ENCODE data around the gene ARID1B.

The ARID1B gene

DNA sequence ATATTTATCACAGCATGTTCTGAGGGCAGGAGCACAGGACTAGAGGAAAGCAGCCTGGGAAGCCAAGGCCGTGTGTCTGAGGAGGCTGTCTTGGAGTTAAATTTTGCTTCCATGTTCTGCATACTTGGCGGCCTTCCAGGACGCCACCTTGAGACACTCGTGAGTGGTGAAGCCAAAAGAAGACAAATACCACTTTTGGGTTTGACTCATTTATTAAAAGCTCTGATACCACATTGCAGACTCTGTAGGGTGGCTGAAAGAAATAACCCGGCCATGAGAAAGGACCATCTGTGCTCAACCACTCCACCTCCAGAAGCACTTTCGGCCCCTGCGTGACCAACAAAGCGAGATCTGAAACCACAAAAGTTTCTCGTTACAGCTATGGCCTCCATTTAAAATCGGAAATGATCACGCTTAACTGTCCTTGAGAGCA lies 426.1 kb downstream of the ARID1B start:
- DNase-seq, result no peak

DNA sequence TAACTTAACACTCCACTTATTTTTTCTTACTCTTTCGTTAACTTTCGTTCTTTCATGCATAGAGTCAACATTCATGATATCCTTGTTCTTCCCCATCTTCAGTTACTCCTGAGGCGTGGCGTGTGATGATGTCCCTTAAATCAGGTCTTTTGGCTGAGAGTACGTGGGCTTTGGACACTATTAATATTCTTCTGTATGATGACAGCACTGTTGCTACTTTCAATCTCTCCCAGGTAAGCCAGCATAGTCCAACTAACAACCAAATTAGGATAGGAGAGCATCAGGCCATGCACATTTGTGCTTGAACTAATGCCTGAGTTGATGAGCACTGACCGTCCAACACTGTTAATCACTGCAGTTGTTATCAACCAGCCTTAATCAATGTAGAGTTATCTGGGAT lies 426.6 kb downstream of the ARID1B start:
- DNase-seq, result no peak

DNA sequence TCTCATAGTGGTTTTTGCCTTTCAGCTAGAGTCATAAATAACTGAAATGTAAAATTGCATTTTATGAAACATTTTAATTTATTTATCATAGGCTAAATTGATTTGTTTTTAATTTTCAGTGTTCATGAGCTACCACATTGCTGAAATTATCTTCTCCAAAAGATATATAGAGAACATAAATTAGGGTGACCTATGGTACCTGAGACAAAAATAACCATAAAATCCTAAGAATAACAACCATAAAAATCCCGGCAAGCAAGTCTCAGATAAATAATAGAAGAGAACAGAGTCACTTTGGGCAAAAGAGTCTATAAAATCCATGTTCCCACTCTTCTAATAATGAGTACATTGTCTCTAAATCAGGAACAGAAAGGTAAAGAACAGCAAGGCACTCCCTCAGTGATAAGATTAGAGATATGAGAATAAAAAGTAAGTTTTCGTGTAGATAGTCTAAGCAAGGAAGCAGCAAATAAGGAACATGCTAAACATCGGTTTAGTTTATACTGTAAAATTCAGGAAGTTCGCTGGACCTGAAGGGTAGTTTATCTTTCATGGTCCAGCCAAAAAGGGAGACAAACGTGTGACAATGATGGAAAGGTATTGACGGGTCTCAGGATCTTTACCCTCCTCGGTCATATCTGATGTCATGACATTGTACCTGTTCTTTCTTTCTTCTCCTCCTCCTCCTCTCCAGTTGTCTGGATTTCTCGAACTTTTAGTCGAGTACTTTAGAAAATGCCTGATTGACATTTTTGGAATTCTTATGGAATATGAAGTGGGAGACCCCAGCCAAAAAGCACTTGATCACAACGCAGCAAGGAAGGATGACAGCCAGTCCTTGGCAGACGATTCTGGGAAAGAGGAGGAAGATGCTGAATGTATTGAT lies 428.5 kb downstream of the ARID1B start:
- no peak for DNase-seq

DNA sequence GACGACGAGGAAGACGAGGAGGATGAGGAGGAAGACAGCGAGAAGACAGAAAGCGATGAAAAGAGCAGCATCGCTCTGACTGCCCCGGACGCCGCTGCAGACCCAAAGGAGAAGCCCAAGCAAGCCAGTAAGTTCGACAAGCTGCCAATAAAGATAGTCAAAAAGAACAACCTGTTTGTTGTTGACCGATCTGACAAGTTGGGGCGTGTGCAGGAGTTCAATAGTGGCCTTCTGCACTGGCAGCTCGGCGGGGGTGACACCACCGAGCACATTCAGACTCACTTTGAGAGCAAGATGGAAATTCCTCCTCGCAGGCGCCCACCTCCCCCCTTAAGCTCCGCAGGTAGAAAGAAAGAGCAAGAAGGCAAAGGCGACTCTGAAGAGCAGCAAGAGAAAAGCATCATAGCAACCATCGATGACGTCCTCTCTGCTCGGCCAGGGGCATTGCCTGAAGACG lies 429.2 kb downstream of the ARID1B start:
- no peak for DNase-seq

DNA sequence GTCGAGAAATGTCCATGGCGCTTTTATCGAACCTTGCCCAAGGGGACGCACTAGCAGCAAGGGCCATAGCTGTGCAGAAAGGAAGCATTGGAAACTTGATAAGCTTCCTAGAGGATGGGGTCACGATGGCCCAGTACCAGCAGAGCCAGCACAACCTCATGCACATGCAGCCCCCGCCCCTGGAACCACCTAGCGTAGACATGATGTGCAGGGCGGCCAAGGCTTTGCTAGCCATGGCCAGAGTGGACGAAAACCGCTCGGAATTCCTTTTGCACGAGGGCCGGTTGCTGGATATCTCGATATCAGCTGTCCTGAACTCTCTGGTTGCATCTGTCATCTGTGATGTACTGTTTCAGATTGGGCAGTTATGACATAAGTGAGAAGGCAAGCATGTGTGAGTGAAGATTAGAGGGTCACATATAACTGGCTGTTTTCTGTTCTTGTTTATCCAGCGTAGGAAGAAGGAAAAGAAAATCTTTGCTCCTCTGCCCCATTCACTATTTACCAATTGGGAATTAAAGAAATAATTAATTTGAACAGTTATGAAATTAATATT lies 430.4 kb downstream of the ARID1B start:
- no peak for DNase-seq

DNA sequence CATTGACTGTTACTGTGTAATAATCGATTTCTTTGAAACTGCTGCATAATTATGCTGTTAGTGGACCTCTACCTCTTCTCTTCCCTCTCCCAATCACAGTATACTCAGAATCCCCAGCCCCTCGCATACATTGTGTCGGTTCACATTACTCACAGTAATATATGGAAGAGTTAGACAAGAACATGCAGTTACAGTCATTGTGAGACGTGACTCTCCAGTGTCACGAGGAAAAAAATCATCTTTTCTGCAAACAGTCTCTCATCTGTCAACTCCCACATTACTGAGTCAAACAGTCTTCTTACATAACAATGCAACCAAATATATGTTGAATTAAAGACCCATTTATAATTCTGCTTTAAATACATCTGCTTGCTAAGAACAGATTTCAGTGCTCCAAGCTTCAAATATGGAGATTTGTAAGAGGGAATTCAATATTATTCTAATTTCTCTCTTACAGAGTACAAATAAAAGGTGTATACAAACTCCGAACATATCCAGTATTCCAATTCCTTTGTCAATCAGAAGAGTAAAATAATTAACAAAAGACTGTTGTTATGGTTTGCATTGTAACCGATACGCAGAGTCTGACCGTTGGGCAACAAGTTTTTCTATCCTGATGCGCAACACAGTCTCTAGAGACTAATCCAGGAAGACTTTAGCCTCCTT lies 432.8 kb downstream of the ARID1B start:
- no peak for DNase-seq

DNA sequence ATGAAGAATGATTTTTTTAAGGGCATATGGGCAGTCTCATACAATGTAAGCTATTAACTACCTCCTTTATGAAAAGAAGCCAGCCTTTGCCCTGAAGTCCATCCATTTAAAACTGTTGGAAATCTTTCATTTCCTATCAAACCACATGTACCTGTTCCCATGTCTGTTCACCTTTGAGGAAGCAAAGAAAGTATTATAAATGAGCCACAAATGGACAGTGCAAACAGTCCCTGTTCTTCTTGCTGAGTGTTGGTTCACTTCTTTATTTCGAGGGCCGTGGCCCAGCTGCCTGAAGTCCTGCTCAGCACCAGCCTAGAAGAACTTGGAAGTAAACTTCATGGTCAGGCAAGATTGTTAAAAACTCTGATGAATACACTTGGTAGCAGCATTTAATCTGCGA lies 433.8 kb downstream of the ARID1B start:
- DNase-seq, result no peak

DNA sequence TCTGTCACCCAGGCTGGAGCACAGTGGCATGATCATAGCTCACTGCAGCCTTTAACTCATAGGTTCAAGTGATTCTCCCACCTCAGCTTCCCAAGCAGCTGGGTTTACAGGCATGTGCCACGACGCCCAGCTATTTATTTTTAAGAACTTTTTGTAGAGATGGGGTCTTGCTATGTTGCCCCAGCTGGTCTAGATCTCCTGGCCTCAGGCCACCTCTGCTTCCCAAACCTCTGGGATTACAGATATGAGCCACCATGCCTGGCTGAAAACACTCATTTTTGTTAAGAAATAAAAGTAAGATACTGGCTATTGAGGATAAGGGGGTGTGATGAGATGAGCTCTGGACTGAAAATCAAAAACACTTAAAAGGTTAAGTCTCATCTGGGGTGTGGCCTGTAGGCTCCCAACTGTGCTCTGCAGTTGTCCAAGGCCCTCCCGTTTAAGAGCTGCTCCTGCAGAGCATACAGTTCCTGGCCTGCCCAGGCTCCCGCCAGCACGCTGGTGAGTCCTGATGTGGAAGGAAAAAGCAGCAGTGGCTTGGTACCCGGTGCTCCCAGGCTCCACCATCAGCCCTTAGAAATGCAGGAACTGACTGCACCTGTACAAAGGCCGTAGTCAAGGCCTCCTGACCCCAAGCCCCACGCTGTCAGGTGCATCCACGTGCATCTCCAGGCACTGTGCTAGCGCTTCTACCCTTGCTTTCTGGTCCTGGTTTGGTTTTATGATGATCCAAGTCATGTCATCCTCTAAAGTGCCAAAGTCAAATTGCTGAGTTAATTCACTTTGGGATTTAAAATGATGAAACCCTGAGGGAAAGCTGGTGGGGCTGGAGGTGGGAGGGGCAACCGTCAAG lies 434.7 kb downstream of the ARID1B start:
- no peak for DNase-seq

DNA sequence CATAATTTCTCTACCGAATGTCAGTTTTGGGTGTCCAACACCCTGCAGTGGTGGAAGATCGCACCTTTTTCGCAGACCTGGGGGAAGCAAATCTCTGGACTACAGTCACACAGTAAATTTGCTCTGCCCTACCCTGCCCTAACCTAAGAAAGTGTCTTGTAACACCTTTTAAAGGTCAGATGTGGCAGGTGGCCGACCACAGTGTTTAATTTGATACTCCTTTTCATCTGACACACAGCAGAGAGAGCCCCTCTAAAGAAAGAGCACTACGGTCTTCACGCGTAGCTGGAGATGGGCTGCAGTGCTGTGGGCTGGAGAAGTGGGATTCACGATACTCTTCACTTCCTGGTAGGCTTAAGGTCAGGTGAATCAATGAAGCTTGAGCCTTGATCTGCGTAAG lies 436.2 kb downstream of the ARID1B start:
- DNase-seq, result no peak

DNA sequence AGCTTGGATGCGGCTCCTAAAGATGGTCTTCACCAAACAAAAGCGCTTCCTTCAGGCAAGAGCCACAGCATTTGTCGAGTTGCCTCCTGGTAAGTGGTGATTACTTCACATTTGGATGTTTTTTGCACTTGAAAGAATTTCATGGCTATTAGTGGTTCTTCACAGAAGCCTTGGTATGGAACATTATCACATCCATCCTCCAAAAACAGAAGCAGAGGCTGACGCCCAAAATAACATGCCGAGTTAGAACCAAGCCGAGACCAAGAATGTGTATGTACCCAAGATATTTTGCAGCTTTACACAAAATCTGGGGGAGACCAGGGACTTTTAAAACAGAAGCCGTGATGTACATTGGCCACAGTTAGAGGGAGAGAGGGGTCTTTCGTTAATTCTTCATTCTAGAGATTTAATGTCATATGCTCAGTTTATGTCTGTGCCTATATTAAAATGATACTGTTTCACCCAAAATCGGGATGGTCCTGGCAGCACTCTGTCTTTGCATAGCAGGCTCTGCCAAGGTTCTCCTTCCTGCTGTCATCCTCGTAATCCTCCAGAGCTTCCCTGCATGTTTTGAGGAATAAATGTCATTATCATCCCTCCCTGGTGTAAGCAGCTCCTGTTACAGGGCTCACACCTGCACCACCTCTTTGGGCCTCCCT lies 436.9 kb downstream of the ARID1B start:
- no peak for DNase-seq

DNA sequence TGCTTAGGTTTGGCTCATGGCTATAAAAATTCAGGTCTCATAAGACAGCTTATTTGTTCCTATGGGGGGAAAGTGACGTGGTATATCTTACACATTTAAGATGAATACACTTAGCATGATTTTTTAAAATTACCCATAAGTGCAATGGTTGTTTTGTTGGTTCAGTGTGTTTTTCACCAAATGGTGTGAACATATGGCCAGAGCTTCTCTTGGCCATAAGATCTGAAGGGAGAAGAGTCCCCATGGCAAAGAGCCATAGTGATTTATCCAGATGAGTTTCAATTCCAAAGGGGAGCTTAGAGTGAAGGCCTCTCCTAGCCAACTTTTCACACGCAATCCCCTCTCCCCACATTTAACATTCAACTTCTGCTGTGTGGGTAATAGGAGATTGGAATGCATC lies 438.5 kb downstream of the ARID1B start:
- DNase-seq, result no peak

DNA sequence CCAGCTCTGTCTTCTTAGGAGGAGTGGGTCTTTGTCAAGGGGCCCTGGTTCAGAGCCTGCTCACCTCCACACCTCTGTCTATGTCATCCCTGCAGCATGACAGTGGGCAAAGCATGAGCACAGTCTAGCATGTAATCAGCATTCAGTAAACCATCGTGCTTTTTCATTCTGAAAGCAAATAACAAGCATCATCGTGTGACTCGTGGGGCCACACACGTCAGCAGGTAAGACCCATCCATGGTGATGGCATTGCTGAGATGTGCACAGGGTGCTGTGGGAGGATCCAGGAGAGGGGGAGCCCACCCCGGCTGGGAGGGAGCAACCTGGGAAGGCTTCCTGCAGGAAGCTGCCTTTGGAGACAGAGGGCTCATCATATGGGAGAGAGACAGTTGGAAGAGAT lies 439.4 kb downstream of the ARID1B start:
- no peak for DNase-seq

DNA sequence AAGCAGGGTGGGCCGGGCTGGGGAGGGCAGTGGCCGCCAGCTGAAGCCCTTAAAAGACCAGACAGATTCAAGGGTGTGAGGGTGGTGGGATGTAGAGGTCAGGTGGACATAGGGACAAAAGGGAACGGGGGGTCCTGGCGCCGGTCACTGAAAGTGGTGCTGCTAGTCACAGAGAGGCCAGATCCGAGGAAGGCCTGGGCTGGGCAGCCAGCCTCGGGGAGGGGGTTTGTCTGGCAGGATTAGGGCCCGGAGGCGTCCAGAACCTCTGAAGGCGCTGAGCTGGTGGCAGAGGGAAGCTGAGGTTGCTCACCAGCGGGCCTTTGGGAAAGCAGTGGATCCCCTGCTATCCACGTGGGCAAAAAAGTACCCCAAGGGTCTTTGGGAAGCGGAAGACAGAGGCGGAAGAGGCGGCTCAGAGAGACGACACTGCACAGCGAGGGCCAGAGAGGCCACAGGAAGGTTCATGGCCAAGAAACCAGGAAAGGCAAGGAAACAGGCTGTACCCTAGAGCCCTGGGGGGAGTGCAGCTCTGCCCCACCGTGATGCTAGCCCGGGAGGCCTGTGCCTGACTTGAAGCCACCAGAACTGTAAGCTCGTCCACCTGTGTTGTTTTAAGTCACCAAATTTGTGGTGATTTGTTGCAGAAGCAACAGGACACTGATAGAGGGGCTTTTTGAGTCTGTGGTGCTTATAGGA lies 440.2 kb downstream of the ARID1B start:
- DNase-seq, result no peak

DNA sequence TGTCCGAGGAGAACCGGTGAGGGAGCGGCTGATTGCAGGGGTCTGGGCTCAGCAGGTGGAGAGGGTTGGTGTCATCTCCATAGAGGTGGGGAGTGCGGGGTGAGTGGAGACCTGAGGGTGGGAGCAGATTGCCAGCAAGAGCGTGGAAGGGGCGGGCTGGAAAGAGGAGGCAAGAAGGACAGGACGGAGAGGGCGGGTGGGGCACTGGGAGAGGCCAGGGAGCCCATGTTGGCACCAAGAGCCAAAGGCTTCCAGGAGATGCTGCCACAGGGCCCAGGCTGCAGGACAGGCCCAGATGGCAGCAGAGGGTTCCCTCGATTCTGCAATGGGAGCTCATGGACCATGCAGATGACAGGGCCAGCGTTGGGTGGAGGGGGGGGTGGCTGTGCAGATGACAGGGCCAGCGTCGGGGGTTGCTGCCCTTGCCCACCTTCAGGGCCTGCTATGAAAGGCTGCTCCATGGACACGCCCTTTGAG lies 440.8 kb downstream of the ARID1B start:
- no peak for DNase-seq

DNA sequence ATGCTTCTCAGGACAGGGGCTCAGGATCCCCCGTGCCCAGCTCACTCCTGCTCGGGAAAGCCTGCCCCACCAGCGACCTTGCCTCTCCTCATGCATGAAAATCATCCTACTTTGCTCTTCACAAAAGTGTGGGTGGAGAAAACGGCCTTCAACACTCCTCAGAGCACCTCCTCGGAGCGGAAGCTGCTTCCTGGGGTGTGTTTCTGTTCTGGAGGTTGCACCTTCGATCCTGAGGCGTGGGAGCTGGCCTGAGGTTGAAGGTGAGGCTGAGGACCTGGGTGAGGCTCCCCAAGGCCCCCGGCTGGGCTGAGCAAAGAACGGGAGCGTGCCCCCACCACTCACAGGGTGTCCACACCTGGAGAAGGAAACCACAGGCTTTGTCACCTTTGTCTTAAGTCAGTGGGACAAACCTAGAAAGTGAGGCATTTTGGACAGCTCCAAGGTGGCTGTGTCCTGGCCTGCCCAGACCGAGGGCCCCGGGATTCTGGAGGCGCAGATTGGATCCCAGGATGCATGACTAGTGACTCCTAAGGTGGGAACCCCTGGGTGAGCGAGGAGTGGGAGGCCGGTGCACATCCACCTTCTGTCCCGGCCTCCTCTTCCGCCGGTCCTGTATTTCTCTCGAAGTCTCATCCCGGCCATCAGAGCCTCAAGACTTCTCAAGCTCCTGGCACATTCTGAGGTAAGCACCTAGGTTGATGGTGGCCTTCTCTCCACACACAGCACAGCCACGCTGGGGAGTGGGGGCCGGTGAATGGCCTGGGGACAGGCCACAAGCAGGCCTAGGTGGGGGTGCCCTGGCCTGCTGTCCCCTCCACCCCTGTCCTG lies 441.4 kb downstream of the ARID1B start:
- no peak for DNase-seq

DNA sequence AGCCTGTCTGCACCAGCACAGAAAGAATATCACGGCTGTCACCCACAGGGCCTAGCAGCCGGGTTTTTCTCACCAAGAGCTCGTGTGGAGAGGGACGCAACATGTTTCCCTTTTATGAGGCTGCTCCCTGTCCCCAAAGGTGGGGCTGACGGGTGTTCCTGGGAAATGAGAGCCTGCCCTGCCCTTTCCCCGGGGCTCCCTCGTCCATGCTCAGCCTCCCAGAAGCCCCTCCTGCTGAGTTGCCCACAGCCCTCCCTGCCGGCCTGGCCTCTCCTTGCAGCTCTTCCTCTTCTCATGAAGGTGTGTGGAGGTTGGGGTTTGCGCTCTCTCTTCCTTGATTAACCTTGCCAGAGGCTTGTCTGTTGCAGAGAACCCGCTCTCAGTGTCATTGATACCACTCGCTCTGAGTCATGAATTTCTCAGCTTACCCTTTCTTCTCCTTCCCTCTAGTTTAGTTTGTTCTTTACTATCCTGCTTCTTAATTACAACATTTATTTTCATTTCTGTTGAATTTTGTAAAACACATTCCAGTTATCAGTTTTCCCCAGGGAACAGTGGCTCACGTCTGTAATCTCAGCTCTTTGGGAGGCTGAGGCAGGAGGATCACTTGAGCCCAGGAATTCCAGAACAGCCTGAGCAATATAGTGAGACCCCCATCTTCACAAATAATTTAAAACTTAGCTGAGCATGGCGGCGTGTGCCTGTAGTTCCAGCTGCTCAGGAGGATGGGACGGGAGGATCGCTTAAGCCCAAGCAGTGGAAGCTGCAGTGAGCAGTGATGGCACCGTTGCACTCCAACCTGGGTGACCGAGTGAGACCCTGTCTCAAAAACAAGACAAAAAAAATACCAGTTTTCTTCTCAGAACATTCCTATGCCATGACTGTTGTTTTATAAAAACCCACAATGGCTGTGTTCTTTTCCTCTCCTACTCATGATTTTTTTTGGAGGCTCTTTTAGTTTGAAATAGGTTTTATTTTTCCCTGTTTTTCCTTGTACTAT lies 442.3 kb downstream of the ARID1B start:
- no peak for DNase-seq

DNA sequence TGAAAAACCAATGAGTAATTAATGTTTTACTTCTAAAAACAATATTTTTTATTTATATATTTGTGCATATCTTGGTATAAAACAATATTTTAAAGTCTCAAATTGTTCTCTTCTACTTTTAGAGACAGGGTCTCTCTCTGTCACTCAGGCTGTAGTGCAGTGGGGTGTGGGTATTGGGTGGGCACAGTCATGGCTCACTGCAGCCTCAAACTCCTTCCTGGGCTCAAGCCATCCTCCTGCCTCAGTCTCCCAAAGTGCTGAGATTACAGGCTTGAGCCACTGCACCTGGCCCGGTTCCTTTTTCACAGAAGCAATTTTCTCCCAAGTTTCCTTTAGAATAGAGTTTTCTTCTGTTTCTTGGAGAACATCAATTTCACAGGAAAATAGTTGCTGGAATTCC lies 443.3 kb downstream of the ARID1B start:
- no peak for DNase-seq

DNA sequence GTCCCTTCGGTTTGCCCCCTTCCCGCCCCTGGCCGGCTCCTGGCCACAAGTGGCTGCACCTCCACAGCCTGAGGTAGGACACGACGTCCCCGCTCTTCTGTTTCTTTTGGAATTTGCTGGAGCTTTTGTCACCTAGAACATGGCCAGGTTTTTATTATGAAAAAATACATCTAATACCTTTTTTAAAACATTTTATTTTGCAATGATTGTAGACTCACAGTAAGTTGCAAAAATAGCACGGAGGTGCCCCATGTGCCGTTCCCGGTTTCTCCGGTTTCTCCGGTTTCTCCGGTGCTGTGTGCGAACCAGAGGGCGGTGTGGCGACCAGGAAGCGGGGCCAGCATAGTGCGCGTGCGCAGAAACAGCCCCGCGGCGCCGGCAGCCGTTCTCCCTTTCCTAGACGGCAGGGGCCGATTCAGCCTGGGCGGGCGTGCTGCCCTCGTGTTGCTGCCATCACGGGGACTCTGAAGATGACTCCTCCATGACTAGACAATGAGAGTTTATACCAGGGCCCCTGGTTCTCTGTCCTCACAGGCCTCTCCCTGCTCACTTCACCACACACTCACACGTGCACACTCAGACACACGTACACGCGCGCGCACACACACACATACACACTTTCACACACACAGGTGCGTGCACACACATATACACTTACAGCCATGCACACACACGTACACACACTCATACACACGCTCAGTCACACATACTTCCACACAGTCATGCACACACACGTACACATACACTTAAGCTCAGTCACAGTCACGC lies 444.1 kb downstream of the ARID1B start:
- peak; percentile 89 for DNase-seq

DNA sequence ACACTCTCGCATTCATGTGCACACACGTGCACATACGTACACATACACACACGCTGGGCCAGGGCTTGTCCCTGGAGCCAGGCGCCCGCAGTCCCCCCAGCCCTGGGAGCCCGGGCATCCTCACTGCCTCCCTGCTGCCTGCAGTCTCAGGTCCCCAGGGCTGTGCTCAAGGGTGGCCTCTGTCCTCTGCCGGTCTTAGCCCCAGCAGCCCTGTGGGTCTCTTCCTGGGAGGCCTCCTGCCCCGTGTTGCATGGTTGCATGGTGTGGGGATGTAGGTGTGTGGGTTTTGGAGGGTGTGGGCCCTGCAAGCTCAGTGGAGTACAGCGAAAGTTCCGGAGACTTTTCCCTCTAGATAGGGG lies 444.6 kb downstream of the ARID1B start:
- no peak for DNase-seq

Measured in stimulated activated CD4-positive, alpha-beta T cell treated with anti-CD3 and anti-CD28 coated beads, Interleukin-15, amount 100 ng/mL, for 24 hours (primary cell).